ENCODE data around the gene PPP1R9B. TPM values are rescaled to one million over a fixed set of nuclear protein-coding genes. Genes with fewer than 3 reads are reported as not detected.

Gene PPP1R9B
- total and polyA plus RNA-seq, 4 experiments from 2014 or later, result 0.48 to 99.7 (median 49.9) TPM

DNA sequence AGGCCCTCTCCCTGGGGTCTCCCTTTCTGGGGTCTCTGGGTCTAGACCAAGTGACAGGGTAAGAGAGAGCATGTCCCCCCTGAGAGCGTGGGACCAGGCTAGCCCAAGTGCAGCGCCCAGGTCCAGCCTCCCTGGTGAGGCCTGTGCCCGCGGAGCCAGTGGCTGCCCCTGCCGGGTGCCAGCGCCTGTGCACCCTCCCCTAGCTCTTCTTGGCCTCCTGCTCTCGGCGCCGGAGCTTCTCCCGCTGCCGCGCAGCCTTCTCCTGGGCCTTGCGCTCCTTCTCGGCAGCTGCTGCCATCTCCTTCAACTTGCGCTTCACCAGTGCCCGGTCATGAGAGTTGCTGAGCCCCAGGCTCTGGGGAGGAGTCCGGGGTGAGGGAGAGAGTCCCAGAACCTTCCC is 37.8 kb downstream of the PPP1R9B start:
- H3K9me3 ChIP-seq (ENCODE audit: control insufficient read depth in 1 of 2, low read length in 2 of 2), result no peaks in the 10 kb centered on the region
- ChIA-PET POLR2A (ENCODE audit: partially characterized antibody) (interaction anchor here (0.7 to 3.2 kb wide), 3 partner anchors 18 to 38 kb away, joined by 3 to 11 read pairs (median 3); partner anchors contain the start of genes PDK2 and PPP1R9B), CTCF (ENCODE audit: partially characterized antibody) (interaction anchor here (0.6 to 2.9 kb wide), 3 partner anchors 18 to 51 kb away, joined by 3 to 9 read pairs (median 5); no protein-coding TSS in a partner anchor)
- Mint-ChIP-seq H3K36me3 (peaks cover 5 to 17% of the 10 kb centered on the region in 2 donors), H3K27ac (peak overlapping the region in 1 of 7 donors; percentile 61), H3K27me3 (peaks cover 7 to 13% of the 10 kb centered on the region in 2 donors), H3K9me3 (no peaks in the 10 kb centered on the region), H3K4me3 (no peak overlapping the region), H3K4me1 (peaks cover 7 to 16% (median 12%) of the 10 kb centered on the region in 4 donors)
- no peak overlapping the region for H3K27ac ChIP-seq (ENCODE audit: low read depth, low read length)
- DNase-seq, result no peak
- H3K4me1 ChIP-seq (ENCODE audit: insufficient read depth, low read length), result peaks cover 11% of the 10 kb centered on the region
- intact Hi-C loops (cut with micrococcal nuclease), result no loop called here
- H3K4me3 ChIP-seq (ENCODE audit: low read length in 2 of 2), result no peak overlapping the region
- H3K36me3 ChIP-seq (ENCODE audit: insufficient read depth, low read length), result peaks cover 17% of the 10 kb centered on the region
- peaks cover 7% of the 10 kb centered on the region for H3K27me3 ChIP-seq (ENCODE audit: insufficient read depth, low read length)

DNA sequence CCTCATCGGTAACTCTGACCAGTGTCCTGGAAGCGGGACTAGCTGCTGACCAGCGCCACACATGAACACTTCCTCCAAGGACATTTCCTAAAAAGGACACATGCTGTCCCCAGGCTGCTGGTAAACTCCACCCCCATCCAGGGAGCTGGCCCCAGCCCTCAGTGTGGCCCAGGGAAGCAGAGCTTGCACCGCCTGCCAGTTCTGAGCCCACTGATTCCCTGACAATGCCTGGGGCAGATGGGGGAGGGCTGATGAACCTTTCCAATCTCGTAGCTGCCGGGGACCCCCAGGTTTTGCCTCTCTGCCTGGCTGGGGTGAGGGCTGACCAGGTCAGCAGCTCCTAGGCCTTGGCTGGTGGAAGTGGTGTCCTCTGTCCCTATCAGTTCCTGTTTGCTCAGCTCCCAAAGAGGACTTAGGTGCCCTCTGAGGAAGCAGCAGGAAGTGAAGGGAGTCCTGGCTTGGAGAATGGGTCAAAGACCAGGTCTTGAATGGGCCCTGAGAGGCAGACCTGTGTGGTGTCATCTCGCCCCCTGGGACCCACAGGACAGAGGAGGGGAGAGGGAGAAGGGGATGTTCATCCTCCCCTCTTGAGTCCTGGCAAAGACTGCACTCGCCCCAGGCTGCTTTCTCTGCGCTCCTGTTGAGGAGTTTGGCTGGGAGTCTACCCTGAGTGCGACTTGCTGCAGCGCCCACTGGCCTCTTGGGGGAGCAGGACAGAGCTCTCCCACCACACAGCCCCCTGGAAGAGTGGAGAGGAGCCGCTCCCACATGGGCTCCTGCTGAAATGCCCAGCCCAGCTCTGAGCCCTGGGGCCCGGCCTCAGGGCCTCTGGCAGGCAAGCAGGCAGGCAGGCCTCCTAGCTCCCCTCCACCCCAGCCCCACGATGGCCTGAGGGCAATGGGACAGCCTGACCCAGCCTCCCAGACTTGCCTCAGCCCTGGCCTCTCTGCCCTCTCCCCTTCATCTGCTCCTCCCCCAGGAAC is 38.5 kb downstream of the PPP1R9B start:
- DNase-seq, result no peak
- ChIA-PET POLR2A (ENCODE audit: partially characterized antibody) (interaction anchor here (3.2 kb wide), 1 partner anchor 17 kb away, joined by 11 read pairs; the partner anchor contains the start of gene PDK2), CTCF (ENCODE audit: partially characterized antibody) (interaction anchor here (1.4 to 2.9 kb wide), 3 partner anchors 18 to 50 kb away, joined by 5 to 9 read pairs (median 6); no protein-coding TSS in a partner anchor)
- Histone ChIP-seq H3K27me3 (ENCODE audit: insufficient read depth, low read length) (peaks cover 6% of the 10 kb centered on the region), H3K36me3 (ENCODE audit: insufficient read depth, low read length) (peaks cover 17% of the 10 kb centered on the region), H3K4me1 (ENCODE audit: insufficient read depth, low read length) (peaks cover 4% of the 10 kb centered on the region), H3K4me3 (ENCODE audit: low read length in 2 of 2) (no peak overlapping the region), H3K9me3 (ENCODE audit: control insufficient read depth in 1 of 2, low read length in 2 of 2) (no peaks in the 10 kb centered on the region), H3K27ac (ENCODE audit: low read depth, low read length) (no peak overlapping the region)
- intact Hi-C loops (cut with micrococcal nuclease), result no loop called here
- Mint-ChIP-seq H3K36me3 (peaks cover 5 to 23% of the 10 kb centered on the region in 2 donors), H3K27ac (no peak overlapping the region), H3K4me3 (no peak overlapping the region), H3K9me3 (no peaks in the 10 kb centered on the region), H3K27me3 (peaks cover 7 to 10% of the 10 kb centered on the region in 2 donors), H3K4me1 (peaks cover 4 to 13% (median 10%) of the 10 kb centered on the region in 4 donors)

DNA sequence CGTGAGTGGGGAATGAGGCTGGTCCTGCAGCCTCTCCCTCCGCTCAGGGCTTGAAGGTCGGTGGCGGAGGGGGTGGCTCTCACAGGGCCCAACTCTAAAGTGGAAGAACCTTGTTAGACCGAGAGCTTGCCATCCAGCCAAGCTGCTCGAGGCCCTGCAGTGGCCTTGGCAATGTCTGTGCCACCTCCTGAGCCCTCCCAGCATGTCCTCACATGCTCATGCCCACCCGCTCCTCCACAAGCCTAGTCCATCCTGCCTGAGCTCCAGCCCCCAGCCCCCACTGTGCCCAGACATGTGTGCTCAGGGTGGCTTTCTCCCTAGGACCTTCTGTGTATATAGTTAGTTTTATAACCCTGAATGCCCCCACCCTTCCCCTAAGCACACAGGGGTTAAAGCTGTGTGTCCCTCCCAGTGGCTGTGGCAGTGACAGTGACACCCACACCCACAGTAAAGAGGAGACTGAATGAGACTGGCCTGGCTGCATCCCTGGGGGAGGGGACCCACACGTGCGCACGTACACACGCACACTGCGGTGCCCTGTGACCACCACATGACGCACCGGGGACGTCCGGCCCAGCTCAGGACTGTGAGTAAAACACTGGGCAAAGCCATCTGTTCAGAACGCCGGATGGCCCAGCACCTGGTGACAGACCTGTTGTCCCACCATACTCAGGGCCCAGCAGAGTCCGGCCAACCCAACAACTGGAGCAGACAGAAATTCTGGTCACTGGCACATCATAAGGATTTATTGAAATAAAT is 39.7 kb downstream of the PPP1R9B start:
- Mint-ChIP-seq H3K9me3 (no peaks in the 10 kb centered on the region), H3K4me1 (peaks cover 4 to 9% (median 6%) of the 10 kb centered on the region in 4 donors)

DNA sequence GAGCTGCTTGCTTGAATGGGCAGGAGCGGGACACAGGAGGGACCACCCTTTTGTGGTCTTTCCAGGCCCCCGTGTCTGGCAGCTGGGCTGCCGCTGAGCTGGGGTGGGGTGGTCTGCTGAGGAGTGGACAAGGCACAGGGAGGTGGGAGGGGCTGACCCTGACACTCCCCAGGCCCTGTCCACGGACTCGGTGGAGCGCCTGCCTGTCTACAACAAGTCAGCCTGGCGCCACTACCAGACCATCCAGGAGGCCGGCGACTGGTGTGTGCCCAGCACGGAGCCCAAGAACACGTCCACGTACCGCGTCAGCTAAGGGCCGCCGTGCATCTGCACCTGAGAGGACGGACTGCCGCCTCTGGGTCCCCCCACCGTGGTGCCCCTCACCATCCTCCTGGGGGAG is 40.7 kb downstream of the PPP1R9B start:
- POLR2A ChIA-PET (ENCODE audit: partially characterized antibody), result no interaction called here
- H3K27me3 Mint-ChIP-seq, result peaks cover under 1% of the 10 kb centered on the region in 2 donors
- Histone ChIP-seq H3K27ac (ENCODE audit: low read depth, low read length) (no peak overlapping the region), H3K9me3 (ENCODE audit: control insufficient read depth in 1 of 2, low read length in 2 of 2) (no peaks in the 10 kb centered on the region), H3K36me3 (ENCODE audit: insufficient read depth, low read length) (peaks cover 23% of the 10 kb centered on the region), H3K27me3 (ENCODE audit: insufficient read depth, low read length) (no peaks in the 10 kb centered on the region), H3K4me1 (ENCODE audit: insufficient read depth, low read length) (no peaks in the 10 kb centered on the region), H3K4me3 (ENCODE audit: low read length in 2 of 2) (no peak overlapping the region)
- no peaks in the 10 kb centered on the region for H3K9me3 Mint-ChIP-seq
- DNase-seq, result no peak
- peaks cover 0 to 2% (median under 1%) of the 10 kb centered on the region in 4 donors for H3K4me1 Mint-ChIP-seq
- H3K27ac Mint-ChIP-seq, result no peak overlapping the region
- intact Hi-C loops (cut with micrococcal nuclease), result no loop called here
- H3K4me3 Mint-ChIP-seq, result no peak overlapping the region
- H3K36me3 Mint-ChIP-seq, result peaks cover 5 to 37% of the 10 kb centered on the region in 2 donors
- CTCF ChIA-PET (ENCODE audit: partially characterized antibody), result interaction anchor here (1.8 kb wide), 1 partner anchor 52 kb away, joined by 5 read pairs; no protein-coding TSS in a partner anchor

More for the DNA sequence above, 39.7 kb downstream of the PPP1R9B start:
- H3K27ac Mint-ChIP-seq, result no peak overlapping the region
- ChIA-PET POLR2A (ENCODE audit: partially characterized antibody) (interaction anchor here (0.6 kb wide), 1 partner anchor 423 kb away, joined by 3 read pairs; no protein-coding TSS in a partner anchor), CTCF (ENCODE audit: partially characterized antibody) (interaction anchor here (1.4 to 2.9 kb wide), 3 partner anchors 17 to 51 kb away, joined by 5 to 9 read pairs (median 6); no protein-coding TSS in a partner anchor)
- Histone ChIP-seq H3K9me3 (ENCODE audit: control insufficient read depth in 1 of 2, low read length in 2 of 2) (no peaks in the 10 kb centered on the region), H3K27me3 (ENCODE audit: insufficient read depth, low read length) (no peaks in the 10 kb centered on the region), H3K36me3 (ENCODE audit: insufficient read depth, low read length) (peaks cover 23% of the 10 kb centered on the region), H3K27ac (ENCODE audit: low read depth, low read length) (no peak overlapping the region), H3K4me3 (ENCODE audit: low read length in 2 of 2) (no peak overlapping the region), H3K4me1 (ENCODE audit: insufficient read depth, low read length) (no peaks in the 10 kb centered on the region)
- no peak for DNase-seq
- H3K4me3 Mint-ChIP-seq, result no peak overlapping the region
- peaks cover 4 to 6% of the 10 kb centered on the region in 2 donors for H3K27me3 Mint-ChIP-seq
- peaks cover 5 to 28% of the 10 kb centered on the region in 2 donors for H3K36me3 Mint-ChIP-seq
- intact Hi-C loops (cut with micrococcal nuclease), result no loop called here

DNA sequence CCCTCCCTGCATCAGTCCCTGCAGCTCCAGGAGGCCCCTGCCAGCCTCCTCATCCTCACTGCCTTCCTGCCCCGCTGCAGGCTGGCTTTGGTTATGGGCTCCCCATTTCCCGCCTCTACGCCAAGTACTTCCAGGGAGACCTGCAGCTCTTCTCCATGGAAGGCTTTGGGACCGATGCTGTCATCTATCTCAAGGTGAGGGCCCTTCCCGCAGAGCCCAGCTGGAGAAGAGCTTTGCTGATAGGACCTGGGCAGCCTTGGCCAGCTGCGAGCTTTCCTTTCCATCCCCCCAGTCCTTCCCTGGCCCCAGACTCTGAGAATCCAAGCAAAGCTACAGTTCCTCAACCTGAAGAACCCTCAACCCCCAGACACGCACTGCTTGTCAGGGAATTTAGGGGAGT is 41.3 kb downstream of the PPP1R9B start:
- Mint-ChIP-seq H3K36me3 (peaks cover 5 to 37% of the 10 kb centered on the region in 2 donors), H3K9me3 (no peaks in the 10 kb centered on the region), H3K4me1 (no peaks in the 10 kb centered on the region), H3K27me3 (no peaks in the 10 kb centered on the region), H3K4me3 (no peak overlapping the region), H3K27ac (no peak overlapping the region)
- Histone ChIP-seq H3K9me3 (ENCODE audit: control insufficient read depth in 1 of 2, low read length in 2 of 2) (no peaks in the 10 kb centered on the region), H3K27me3 (ENCODE audit: insufficient read depth, low read length) (no peaks in the 10 kb centered on the region), H3K4me3 (ENCODE audit: low read length in 2 of 2) (no peak overlapping the region), H3K4me1 (ENCODE audit: insufficient read depth, low read length) (no peaks in the 10 kb centered on the region), H3K36me3 (ENCODE audit: insufficient read depth, low read length) (peaks cover 23% of the 10 kb centered on the region), H3K27ac (ENCODE audit: low read depth, low read length) (no peak overlapping the region)
- no peak for DNase-seq
- POLR2A ChIA-PET (ENCODE audit: partially characterized antibody), result no interaction called here
- CTCF ChIA-PET (ENCODE audit: partially characterized antibody), result interaction anchor here (1.0 to 1.9 kb wide), 5 partner anchors 8 to 54 kb away, joined by 3 to 8 read pairs (median 5); no protein-coding TSS in a partner anchor
- intact Hi-C loops (cut with micrococcal nuclease), result no loop called here

DNA sequence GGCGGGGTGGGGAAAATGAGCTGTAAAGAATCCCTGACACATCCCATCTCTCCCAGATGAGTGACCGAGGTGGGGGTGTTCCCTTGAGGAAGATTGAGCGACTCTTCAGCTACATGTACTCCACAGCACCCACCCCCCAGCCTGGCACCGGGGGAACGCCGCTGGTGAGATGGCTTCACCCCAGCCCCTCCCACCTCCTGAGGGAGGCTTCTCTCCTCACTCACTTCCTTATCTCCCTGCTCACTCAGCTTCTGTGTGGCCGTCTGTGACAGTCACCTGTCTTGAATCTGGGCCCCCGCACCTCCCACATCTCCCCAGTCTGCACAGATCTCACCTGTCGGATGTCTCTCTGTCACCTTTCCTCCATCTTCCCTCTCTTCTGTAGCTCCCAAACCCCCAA is 41.9 kb downstream of the PPP1R9B start:
- H3K27me3 Mint-ChIP-seq, result no peaks in the 10 kb centered on the region
- no peak for DNase-seq
- no peak overlapping the region for H3K4me3 Mint-ChIP-seq
- Histone ChIP-seq H3K36me3 (ENCODE audit: insufficient read depth, low read length) (peaks cover 23% of the 10 kb centered on the region), H3K9me3 (ENCODE audit: control insufficient read depth in 1 of 2, low read length in 2 of 2) (no peaks in the 10 kb centered on the region), H3K4me1 (ENCODE audit: insufficient read depth, low read length) (no peaks in the 10 kb centered on the region), H3K27ac (ENCODE audit: low read depth, low read length) (no peak overlapping the region), H3K27me3 (ENCODE audit: insufficient read depth, low read length) (no peaks in the 10 kb centered on the region), H3K4me3 (ENCODE audit: low read length in 2 of 2) (no peak overlapping the region)
- intact Hi-C loops (cut with micrococcal nuclease), result no loop called here
- H3K27ac Mint-ChIP-seq, result peak overlapping the region in 1 of 7 donors; percentile 43
- ChIA-PET CTCF (ENCODE audit: partially characterized antibody) (interaction anchor here (1.0 to 1.9 kb wide), 5 partner anchors 9 to 55 kb away, joined by 3 to 8 read pairs (median 5); no protein-coding TSS in a partner anchor), POLR2A (ENCODE audit: partially characterized antibody) (no interaction called here)
- H3K4me1 Mint-ChIP-seq, result no peaks in the 10 kb centered on the region
- no peaks in the 10 kb centered on the region for H3K9me3 Mint-ChIP-seq
- H3K36me3 Mint-ChIP-seq, result peaks cover 5 to 37% of the 10 kb centered on the region in 2 donors

All from CD4-positive, alpha-beta memory T cell (primary cell).